HG03103 (cell line): ENCODE data around the gene ILDR1.
"Not testable (repeated sequence)": the region's sequence is repeated elsewhere in the genome, so short reads cannot be mapped to it uniquely, and the experiment has no call there.

Source experiments
- ATAC-seq: cut with Tn5 transposase; IDR thresholded peaks from one replicate; pipeline ENCODE4 v1.9.1; 2021; ENCODE audit warnings: low read depth; ENCODE audit not compliant: unreplicated experiment

The ILDR1 gene

DNA sequence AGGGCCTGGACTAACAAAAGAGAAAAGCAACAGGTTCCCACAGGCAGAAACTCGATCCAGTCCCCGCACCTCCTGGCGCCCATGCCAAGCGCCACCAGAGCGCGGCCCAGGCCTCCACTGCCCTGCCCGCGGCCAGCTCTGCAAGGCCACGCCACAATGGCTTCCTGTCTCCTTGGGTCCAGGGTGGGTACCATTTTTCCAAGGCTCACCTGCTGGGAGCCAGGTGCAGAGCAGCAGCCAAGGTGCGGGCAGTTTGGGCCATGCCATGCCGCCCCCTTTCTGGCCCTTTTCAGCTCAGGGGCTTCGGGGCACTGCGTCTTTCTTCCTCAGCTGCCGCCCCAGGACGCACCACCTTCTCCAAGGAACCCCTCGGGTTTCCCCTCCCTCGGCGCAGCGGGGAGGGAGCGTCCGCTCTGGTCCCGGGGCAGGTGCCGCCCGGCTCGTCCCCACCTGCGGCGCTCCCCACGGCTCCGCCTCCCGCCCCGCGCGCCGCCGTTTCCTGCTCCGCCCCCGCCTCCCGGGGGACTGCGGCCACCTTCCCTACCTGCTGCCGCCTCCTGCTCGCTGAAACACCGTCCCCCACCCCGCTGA is at the start of gene ILDR1:
ILDR1 (minus strand) TSS at position 437 of the 591 bp plus-strand sequence; CDS start at position 267, 170 bp downstream.
- no peak for ATAC-seq

DNA sequence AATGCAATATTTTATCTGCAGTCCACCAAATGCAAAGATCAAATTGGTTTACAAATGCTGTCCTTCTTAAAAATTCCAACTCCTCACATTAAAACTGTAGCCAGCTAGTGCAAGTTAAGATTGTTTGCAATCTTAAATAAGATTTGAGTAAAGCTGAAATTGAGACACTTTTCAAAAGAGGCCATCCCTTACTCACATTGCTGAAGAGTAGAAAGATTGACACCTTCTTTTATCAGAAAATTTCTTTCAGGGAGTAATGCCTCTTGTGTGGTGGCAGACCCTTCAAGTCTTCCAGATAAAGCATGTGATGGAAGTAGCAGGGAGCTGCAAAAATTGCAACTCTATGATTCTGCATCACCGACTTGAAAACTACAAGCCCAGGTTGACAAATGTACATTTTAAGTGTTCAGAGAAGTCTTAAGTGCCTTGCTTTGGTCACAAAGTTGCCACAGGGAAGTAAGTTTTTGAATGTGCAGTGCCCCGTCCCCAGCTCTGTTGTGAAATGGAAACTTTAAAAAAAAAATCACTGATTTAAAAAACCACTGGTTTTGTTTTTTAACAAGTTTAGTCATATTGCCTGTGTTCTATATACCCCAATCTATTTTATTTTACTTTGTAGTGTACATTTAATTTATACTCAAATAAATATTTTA is 45.7 kb upstream of the ILDR1 start:
- peak; percentile 45 for ATAC-seq

GRCh38 chr3:122067214-122067550 is 45.1 kb upstream of the ILDR1 start:
- no peak for ATAC-seq

DNA sequence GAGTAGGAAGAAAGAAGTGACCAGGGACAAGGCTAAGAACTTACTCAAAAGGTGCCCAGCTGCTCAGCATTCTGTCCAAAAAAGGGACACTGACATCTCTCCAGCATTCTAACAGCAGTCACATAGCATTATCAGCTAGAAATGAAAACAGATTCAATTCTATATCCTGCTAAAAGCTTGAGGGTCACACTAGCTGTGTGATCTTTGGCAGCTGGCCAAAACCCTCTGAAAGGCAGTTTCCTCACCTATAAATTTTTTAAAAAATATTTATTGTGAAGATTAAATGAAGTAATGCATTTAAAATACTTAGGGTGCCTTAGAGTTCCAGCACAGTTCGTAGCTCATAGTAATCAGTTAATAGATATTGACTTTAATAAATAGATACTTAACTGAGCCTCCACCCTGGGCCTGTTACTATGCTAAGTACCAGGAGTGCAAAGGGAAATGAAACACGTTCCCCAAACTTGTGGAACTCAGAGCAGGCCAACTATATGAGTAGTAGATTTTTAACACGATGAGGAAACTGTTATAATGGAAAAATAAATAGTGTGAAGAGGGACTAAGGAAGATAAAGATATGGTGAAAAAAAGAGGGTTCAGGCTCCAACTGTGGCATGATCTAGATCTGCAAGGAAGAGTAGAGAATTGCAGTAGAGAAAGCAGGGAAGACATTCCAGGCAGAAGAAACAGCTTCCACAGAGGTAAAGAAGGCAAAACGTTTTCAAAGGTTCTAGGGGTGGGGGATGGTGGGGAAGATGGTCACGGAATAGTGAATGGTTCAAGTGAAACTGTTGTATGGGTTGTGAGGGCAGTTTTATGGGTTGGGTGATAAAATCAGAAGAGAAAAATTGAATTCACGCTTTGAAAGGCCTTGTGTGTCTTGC is 44.5 kb upstream of the ILDR1 start:
- no peak for ATAC-seq

DNA sequence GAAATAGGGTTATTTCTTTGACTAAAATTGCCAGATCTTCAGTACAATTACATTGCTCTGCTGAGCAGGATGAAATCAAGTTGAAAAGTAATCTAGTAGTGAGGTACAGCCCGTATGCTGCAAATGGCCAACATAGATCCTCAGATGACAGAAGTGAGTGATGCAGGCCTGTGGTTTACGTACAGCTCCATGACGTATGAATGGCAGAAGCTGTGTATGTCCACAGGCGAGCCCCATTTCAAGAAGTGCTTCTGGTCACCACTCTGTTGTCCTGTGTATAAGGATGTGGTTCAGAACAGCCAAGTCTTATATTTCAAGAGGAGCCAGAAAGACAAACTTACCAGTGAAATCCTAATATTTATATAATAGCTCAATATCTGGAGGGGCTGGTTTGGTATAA is 42.3 kb upstream of the ILDR1 start:
- ATAC-seq = no peak

- ATAC-seq = no peak
Measured at GRCh38 chr3:122063908-122064307, 41.9 kb upstream of the ILDR1 start.

GRCh38 chr3:122060040-122060698 is 38.1 kb upstream of the ILDR1 start:
- no peak for ATAC-seq

- ATAC-seq = no peak
Measured at GRCh38 chr3:122058294-122058693, 36.2 kb upstream of the ILDR1 start.

- ATAC-seq = no peak
Measured at GRCh38 chr3:122057671-122058070, 35.6 kb upstream of the ILDR1 start.

DNA sequence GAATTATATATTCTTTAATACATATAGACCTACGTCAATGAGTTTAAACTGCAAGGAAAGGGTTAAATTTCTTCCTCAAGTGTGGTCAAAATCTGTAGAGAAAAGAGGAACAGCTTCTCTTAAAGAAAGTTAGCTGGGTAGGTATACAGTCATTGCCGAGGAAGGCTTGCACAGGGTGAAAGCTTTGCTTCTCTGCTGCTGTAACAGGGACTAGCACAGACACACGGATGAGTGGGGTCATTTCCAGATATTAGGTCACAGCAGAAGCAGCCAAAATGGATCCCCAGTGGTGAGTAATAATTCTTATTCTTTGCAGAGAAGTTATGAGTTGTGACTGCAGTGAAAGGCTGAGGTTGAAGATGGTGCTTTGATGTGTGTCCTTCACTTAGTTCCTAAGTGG is 33.2 kb upstream of the ILDR1 start, which contains the start of gene CD86:
CD86 (plus strand) TSS at position 148 of the 400 bp plus-strand sequence; CDS start at position 276, 128 bp downstream.
- peak; percentile 93 for ATAC-seq

DNA sequence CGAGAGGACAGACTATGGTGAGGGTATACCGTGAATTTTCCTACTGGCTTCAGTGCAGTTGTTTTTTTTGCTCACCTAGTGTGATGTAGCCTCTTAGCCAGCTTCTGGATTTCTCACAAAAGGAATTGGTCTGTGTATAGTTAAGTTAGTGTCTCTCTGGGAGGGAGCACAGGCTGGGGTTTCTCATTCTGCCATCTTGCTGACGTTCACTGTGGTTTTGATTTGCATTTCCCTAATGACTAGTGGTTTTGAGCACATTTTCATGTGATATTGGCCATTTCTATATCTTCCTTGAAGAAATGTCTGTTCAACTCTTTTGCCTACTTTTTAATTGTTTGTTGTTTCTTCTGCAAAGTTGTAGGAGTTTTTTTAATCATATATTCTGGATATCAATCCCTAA is 30.9 kb upstream of the ILDR1 start:
- no peak for ATAC-seq

GRCh38 chr3:122047773-122048172 is 25.7 kb upstream of the ILDR1 start:
- not testable (repeated sequence) for ATAC-seq

DNA sequence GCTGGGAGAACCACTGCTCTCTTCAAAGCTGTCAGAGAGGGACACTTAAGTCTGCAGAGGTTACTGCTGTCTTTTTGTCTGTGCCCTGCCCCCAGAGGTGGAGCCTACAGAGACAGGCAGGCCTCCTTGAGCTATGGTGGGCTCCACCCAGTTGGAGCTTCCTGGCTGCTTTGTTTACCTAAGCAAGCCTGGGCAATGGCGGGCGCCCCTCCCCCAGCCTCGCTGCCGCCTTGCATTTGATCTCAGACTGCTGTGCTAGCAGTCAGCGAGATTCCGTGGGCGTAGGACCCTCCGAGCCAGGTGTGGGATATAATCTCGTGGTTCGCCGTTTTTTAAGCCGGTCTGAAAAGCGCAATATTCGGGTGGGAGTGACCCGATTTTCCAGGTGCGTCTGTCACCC is 25.2 kb upstream of the ILDR1 start:
- ATAC-seq = not testable (repeated sequence)

DNA sequence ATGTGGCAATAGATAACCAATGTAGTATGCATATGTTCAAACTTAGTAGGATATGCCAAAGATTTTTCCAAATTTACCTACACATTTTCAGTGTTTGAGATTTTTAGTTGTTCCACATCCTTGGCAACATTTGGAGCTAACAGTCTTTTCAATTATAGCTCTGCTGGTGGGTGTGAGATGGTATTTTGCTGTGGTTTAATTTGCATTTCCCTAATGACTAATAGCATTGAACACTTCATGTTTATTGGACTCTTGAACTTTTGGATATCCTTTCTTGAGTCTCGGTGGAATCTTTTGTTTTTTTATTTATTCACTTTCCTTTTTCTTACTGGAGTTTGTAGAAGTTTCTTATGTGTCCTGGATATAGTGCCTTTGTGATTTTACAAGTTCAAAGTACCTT is 11.0 kb upstream of the ILDR1 start:
- ATAC-seq = no peak

DNA sequence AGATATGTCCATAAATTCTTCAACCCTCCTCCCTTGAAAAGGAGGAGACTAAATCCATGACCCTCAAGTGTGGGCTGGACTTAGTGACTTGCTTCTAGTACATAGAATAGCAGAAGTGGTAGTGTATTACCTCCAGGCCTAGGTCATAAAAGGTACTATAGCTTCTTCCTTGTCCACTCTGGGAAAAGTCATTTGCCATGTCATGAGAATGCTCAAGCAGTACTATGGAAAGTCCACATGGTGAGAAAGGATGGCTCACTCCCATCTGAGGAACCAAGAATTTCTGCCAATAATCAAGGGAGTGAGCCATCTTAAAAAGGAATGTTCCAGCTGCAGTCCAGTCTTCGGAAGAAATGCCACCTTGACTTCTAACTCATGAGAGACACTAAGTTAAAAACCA is 10.5 kb upstream of the ILDR1 start:
- ATAC-seq = no peak

DNA sequence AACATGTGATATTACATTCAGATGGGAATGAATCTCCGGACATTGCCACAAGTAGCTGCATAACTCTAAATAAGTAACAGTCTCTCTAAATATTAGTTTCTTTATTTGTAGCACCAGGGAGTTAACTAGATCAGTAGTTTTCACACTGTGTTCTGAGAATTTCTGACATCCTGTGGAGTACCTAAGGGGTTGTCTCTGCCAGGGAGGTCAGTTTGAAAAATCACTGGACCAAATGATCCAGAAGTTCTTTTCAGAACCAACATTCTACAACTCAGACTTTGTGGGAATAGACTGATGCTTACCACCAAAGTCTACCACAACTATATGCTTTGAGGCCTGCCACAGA is 9.0 kb upstream of the ILDR1 start:
- no peak for ATAC-seq

DNA sequence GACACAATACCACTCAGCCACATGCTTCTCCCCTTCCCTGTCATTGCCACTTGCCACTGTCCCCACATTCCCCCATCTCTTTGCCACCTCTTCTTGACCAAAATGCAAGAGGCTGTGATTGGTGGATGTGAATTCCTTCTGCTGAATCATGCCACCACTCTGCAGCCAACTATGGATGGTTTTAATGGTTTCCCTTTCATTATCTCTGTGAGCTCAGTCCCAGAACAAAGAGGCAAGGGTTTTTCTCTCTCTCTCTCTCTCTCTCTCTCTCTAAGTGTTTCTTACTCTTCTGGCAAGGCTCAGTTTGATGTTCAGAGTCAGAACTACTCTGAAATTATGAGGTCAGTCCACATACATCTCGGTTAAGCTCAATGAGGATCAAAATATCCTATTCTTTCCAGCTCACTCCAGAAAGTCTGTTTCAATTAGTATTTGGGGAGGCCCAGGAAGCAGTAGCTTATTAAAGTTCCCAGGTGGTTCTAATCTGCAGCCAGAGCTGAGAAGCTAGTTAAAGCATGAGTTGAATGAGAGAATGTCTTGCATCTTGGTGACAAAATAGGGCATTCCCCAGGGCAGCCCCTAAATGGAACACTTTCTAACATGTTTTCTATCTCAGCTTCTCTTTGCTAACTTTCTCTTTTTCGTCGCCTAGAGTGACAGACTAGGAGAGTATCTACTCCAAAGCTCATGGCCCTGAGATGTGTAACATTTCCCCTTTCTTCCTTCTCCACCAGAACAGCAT is 8.5 kb upstream of the ILDR1 start:
- no peak for ATAC-seq

DNA sequence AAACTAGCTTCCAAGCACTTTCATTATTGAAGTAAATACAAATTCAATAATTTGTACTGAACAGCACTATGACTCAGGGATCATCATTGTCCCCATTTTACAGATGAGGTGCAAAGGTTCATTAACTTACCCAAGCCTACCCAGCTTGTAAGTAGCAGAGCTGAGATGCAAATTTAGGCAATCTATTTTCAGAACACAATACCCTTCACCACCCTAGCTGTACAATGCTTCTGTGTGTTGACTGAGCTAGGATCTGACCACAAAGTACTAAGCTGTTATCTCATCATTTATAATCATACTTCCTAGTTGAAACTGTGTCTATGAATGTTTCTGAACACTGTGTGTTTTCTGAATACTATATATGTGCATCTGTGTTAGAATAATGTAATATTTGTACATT is 3.2 kb upstream of the ILDR1 start:
- peak; percentile 79 for ATAC-seq

DNA sequence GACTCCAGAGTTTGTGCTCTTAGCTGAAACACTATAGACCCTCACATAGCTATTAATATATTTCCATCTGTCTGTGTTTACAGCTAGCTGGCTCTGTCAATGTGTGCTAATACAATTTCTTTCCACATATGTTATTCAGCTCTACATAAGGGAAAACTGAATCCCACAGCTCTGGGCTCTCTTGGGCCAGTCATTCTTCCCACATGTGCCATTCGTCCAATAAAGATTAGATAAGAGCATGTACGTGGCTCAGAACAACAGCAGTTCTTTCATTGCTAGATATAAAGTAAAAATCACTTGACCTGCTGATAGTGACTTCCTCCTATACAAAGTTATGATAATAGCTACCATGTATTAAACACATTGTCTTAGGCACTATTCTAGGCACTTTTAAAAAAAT is 2.8 kb upstream of the ILDR1 start:
- no peak for ATAC-seq

DNA sequence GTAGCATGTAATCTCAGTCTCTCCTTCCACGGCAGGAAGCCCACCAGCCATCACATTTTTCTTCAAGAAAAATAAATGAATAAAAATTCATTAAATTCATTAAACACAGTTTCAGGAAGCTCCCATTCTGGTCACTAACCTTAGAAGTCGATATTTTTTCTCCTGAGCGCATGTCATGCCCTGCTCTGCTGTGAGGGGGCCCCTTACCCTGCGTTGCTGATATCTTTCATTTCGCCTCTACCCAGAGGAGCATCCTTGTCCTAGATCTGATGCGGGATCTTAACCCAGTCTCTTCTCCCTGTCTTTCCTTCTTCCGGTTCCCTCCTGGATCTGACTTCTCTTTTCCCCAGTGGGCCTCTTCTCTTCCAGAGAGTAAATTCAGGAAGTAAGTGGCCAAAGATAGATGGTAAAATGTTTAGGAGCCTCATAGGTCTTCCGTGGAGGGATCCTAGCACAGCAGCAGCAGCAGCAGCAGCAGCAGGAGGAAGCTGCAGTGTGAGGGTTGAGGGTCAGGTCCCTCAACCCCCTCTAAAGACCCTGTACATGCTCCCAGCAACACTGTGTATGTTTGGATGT is 1.4 kb upstream of the ILDR1 start:
- ATAC-seq = no peak
